Measurements from ENCODE around the gene SYT14. TPM values are rescaled to one million over a fixed set of nuclear protein-coding genes. Genes with fewer than 3 reads are reported as not detected.
"Not testable (repeated sequence)": the region's sequence is repeated elsewhere in the genome, so short reads cannot be mapped to it uniquely, and the experiment has no call there.

The SYT14 gene
- polyA plus RNA-seq, 1 experiment = 1.5 TPM

- TF ChIP-seq CTCF (IDR thresholded peaks at IDR 0.05; ENCODE audit: insufficient read depth, low read depth, low read length) = no peak
- ChIA-PET CTCF (no interaction called here), POLR2A (no interaction called here)
- Histone ChIP-seq H3K27me3 (ENCODE audit: control insufficient read depth, insufficient read depth, low read length) (no peaks in the 10 kb centered on the region), H3K4me3 (ENCODE audit: low read depth, low read length) (no peak overlapping the region), H3K36me3 (ENCODE audit: control insufficient read depth, insufficient read depth, low read length) (no peaks in the 10 kb centered on the region)
- DNase-seq (ENCODE audit: low read depth) = no peak
Measured at GRCh38 chr1:209960926-209961325, 22.9 kb downstream of the SYT14 start.

GRCh38 chr1:209962388-209962787, 24.4 kb downstream of the SYT14 start:
- TF ChIP-seq CTCF (IDR thresholded peaks at IDR 0.05; ENCODE audit: insufficient read depth, low read depth, low read length) = no peak
- no peaks in the 10 kb centered on the region for H3K36me3 ChIP-seq (ENCODE audit: control insufficient read depth, insufficient read depth, low read length)
- no peak overlapping the region for H3K4me3 ChIP-seq (ENCODE audit: low read depth, low read length)
- CTCF ChIA-PET = interaction anchor here (0.5 kb wide), 1 partner anchor 79 kb away, joined by 3 read pairs; no protein-coding TSS in a partner anchor
- POLR2A ChIA-PET = no interaction called here
- H3K27me3 ChIP-seq (ENCODE audit: control insufficient read depth, insufficient read depth, low read length) = no peaks in the 10 kb centered on the region
- DNase-seq (ENCODE audit: low read depth) = no peak

GRCh38 chr1:209962856-209963255, 24.8 kb downstream of the SYT14 start:
- TF ChIP-seq CTCF (IDR thresholded peaks at IDR 0.05; ENCODE audit: insufficient read depth, low read depth, low read length) = no peak
- Histone ChIP-seq H3K27me3 (ENCODE audit: control insufficient read depth, insufficient read depth, low read length) (no peaks in the 10 kb centered on the region), H3K4me3 (ENCODE audit: low read depth, low read length) (no peak overlapping the region), H3K36me3 (ENCODE audit: control insufficient read depth, insufficient read depth, low read length) (no peaks in the 10 kb centered on the region)
- ChIA-PET POLR2A (no interaction called here), CTCF (no interaction called here)
- DNase-seq (ENCODE audit: low read depth) = no peak

GRCh38 chr1:209965996-209966395, 28.0 kb downstream of the SYT14 start:
- no peak for DNase-seq (ENCODE audit: low read depth)
- no peak for TF ChIP-seq CTCF (IDR thresholded peaks at IDR 0.05; ENCODE audit: insufficient read depth, low read depth, low read length)
- Histone ChIP-seq H3K27me3 (ENCODE audit: control insufficient read depth, insufficient read depth, low read length) (no peaks in the 10 kb centered on the region), H3K4me3 (ENCODE audit: low read depth, low read length) (no peak overlapping the region), H3K36me3 (ENCODE audit: control insufficient read depth, insufficient read depth, low read length) (no peaks in the 10 kb centered on the region)
- POLR2A ChIA-PET = no interaction called here
- CTCF ChIA-PET = no interaction called here

GRCh38 chr1:209978721-209979120, 40.7 kb downstream of the SYT14 start:
- POLR2A ChIA-PET; DNase-seq (ENCODE audit: low read depth); H3K36me3 ChIP-seq (ENCODE audit: control insufficient read depth, insufficient read depth, low read length); H3K27me3 ChIP-seq (ENCODE audit: control insufficient read depth, insufficient read depth, low read length); CTCF ChIA-PET; H3K4me3 ChIP-seq (ENCODE audit: low read depth, low read length): not testable (repeated sequence)

GRCh38 chr1:209983953-209984352, 45.9 kb downstream of the SYT14 start:
- CTCF ChIA-PET = interaction anchor here (0.8 to 1.2 kb wide), 2 partner anchors 100 to 120 kb away, joined by 3 to 4 read pairs; no protein-coding TSS in a partner anchor
- H3K36me3 ChIP-seq (ENCODE audit: control insufficient read depth, insufficient read depth, low read length) = no peaks in the 10 kb centered on the region

More at GRCh38 chr1:209983953-209984352, 45.9 kb downstream of the SYT14 start:
- no peak for DNase-seq (ENCODE audit: low read depth)
- POLR2A ChIA-PET = no interaction called here
- H3K4me3 ChIP-seq (ENCODE audit: low read depth, low read length) = no peak overlapping the region
- no peak for TF ChIP-seq CTCF (IDR thresholded peaks at IDR 0.05; ENCODE audit: insufficient read depth, low read depth, low read length)
- no peaks in the 10 kb centered on the region for H3K27me3 ChIP-seq (ENCODE audit: control insufficient read depth, insufficient read depth, low read length)
